Tibial artery (tissue), 4 donors: ENCODE results near the gene TRPM3.

Experiments used
- DNase-seq, 2 donors: peaks; one replicate each; pipeline ENCODE4 v3.0.0-alpha.2; 2019
- H3K27ac ChIP-seq, 2 donors: fragments of 200-600 bp; sonication (generic) in 1 of 2; 1 replicate in 1 of 2; 2 replicates in 1 of 2; pipeline ENCODE4 v1.5.1; 2018 to 2019; ENCODE audit warnings: mild to moderate bottlenecking in 1 of 2
- H3K27me3 ChIP-seq, 2 donors: fragments of 200-600 bp; sonication (generic) in 1 of 2; one replicate each; pipeline versions ENCODE4 v1.5.1 to v1.6.0; 2016 to 2019
- H3K36me3 ChIP-seq, 3 donors: fragments of 200-600 bp; sonication (generic) in 2 of 3; one replicate each; pipeline ENCODE4 v1.5.1; 2016 to 2019; ENCODE audit warnings: mild to moderate bottlenecking in 2 of 3
- H3K4me1 ChIP-seq, 4 donors: fragments of 200-600 bp; sonication (generic) in 2 of 4; 1 replicate in 3 of 4; 2 replicates in 1 of 4; pipeline ENCODE4 v1.5.1; 2016 to 2019
- H3K4me3 ChIP-seq, 2 donors: fragments of 200-600 bp; sonication (generic) in 1 of 2; 1 replicate in 1 of 2; 2 replicates in 1 of 2; pipeline ENCODE4 v1.5.1; 2018 to 2019; ENCODE audit warnings: mild to moderate bottlenecking in 2 of 2
- H3K9me3 ChIP-seq, 3 donors: fragments of 200-600 bp; sonication (generic) in 1 of 3; one replicate each; pipeline ENCODE4 v1.5.1; 2016 to 2019
- intact Hi-C: fragments of 100-400 bp; cut with DNase I; formaldehyde crosslinking; loops from one replicate; pipeline ENCODE4 v1.15.0; 2023; ENCODE audit warnings: low total_unique reads
- TF ChIP-seq, protein P1 (sequence below), 2 experiments: fragments of 200-600 bp in 1 of 2; fragments of 450-650 bp in 1 of 2; IDR thresholded peaks; one replicate each; pipeline ENCODE4 v1.5.1; 2017 to 2019; ENCODE audit warnings: antibody characterized with exemption in 2 of 2, mild to moderate bottlenecking in 1 of 2, moderate library complexity in 1 of 2

Gene TRPM3

DNA sequence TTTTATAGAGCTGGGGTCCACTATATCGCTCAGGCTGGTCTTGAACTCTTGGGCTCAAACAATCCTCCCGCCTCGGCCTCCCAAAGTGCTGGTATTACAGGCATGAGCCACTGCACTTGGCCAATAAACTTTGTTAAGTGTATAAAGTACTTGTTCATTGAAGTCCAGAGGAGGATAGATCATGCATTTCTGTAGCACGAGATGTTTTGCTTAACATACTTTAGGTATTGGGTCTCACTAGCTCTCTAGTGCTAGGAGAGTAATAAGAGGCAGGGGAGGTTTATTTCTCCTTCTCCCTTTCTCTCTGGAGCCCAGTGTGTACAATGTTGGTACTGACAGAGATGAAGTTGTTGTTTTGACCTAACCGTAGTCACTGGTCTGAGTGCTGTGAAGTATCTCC, 581.4 kb downstream of the TRPM3 start:
- intact Hi-C loops, result no loop called here
- no peak for DNase-seq
- Histone ChIP-seq H3K4me1 (peaks cover 0 to 20% (median 4%) of the 10 kb centered on the region in 4 donors), H3K4me3 (no peak overlapping the region), H3K9me3 (no peaks in the 10 kb centered on the region), H3K27ac (no peak overlapping the region), H3K27me3 (no peaks in the 10 kb centered on the region), H3K36me3 (no peaks in the 10 kb centered on the region)
- TF ChIP-seq, protein P1, sequence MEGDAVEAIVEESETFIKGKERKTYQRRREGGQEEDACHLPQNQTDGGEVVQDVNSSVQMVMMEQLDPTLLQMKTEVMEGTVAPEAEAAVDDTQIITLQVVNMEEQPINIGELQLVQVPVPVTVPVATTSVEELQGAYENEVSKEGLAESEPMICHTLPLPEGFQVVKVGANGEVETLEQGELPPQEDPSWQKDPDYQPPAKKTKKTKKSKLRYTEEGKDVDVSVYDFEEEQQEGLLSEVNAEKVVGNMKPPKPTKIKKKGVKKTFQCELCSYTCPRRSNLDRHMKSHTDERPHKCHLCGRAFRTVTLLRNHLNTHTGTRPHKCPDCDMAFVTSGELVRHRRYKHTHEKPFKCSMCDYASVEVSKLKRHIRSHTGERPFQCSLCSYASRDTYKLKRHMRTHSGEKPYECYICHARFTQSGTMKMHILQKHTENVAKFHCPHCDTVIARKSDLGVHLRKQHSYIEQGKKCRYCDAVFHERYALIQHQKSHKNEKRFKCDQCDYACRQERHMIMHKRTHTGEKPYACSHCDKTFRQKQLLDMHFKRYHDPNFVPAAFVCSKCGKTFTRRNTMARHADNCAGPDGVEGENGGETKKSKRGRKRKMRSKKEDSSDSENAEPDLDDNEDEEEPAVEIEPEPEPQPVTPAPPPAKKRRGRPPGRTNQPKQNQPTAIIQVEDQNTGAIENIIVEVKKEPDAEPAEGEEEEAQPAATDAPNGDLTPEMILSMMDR (IDR thresholded peaks at IDR 0.05), result no peak

DNA sequence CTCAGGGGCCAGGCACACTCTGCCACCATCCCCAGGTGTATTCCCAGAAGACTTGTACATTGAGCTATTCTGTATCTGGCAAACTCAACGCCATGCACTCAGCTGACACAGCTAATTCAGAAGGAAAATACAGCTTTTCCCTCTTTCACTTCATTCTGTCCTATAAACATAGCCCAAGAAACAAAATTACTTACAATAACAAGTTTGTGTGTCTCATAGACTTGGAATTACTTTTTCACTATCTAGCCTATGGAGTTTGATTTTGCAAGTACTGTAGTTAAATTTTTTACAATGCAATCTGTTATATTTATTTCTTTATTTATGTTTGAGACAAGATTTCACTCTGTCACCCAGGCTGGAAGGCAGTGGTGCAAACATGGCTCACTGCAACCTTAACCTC, 581.9 kb downstream of the TRPM3 start:
- TF ChIP-seq, protein P1 (IDR thresholded peaks at IDR 0.05), result no peak
- intact Hi-C loops, result no loop called here
- Histone ChIP-seq H3K9me3 (no peaks in the 10 kb centered on the region), H3K4me1 (peaks cover 0 to 25% (median 4%) of the 10 kb centered on the region in 4 donors), H3K27ac (no peak overlapping the region), H3K27me3 (no peaks in the 10 kb centered on the region), H3K36me3 (no peaks in the 10 kb centered on the region), H3K4me3 (no peak overlapping the region)
- DNase-seq, result no peak

DNA sequence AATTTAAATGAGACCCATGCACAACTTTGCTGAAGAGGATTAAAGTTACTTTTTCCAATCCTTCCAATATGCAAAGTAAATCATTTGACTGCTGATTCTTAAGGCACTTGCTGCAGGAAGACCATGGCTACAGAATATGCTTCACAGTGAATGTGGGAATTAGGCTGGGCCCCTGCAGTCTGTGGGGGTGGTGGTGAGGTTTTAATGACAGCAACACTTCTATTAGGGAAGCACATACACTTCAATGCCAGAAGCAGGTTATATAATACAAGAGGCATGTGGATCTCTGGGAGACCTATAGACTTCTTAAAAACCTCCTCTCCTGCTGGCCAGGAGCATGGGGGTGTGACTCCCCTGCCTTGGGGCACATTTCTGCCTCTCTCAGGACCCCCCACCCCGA, 582.4 kb downstream of the TRPM3 start:
- TF ChIP-seq, protein P1 (IDR thresholded peaks at IDR 0.05), result no peak
- H3K27me3 ChIP-seq, result no peaks in the 10 kb centered on the region
- H3K9me3 ChIP-seq, result no peaks in the 10 kb centered on the region
- no peak overlapping the region for H3K27ac ChIP-seq
- no peak for DNase-seq
- H3K36me3 ChIP-seq, result no peaks in the 10 kb centered on the region
- H3K4me1 ChIP-seq, result peaks cover 0 to 30% (median 4%) of the 10 kb centered on the region in 4 donors
- no peak overlapping the region for H3K4me3 ChIP-seq
- intact Hi-C loops, result no loop called here

DNA sequence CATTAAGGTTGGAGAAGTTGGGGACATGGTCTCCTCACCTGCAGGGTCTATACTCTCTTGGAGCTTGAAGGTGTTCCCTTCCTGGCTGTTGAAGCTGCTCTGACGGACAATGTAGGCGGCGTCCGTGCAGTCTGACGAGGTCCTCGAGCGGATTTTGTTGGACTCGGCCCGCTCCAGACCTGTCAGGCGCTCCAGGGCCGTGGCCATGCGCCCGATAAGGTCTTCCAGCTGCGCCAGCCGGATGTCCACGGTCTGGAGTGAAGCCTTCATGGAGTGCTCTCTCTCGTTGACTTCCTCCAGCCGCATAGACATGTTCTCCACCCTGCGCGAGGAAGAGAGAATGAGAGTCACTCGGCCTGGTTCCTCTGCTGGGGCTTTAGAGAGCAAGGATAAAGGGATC, 584.3 kb downstream of the TRPM3 start:
- H3K9me3 ChIP-seq, result no peaks in the 10 kb centered on the region
- H3K36me3 ChIP-seq, result no peaks in the 10 kb centered on the region
- intact Hi-C loops, result no loop called here
- no peak overlapping the region for H3K4me3 ChIP-seq
- TF ChIP-seq, protein P1 (IDR thresholded peaks at IDR 0.05), result no peak
- H3K27ac ChIP-seq, result no peak overlapping the region
- no peaks in the 10 kb centered on the region for H3K27me3 ChIP-seq
- no peak for DNase-seq
- peaks cover 0 to 24% (median 4%) of the 10 kb centered on the region in 4 donors for H3K4me1 ChIP-seq

DNA sequence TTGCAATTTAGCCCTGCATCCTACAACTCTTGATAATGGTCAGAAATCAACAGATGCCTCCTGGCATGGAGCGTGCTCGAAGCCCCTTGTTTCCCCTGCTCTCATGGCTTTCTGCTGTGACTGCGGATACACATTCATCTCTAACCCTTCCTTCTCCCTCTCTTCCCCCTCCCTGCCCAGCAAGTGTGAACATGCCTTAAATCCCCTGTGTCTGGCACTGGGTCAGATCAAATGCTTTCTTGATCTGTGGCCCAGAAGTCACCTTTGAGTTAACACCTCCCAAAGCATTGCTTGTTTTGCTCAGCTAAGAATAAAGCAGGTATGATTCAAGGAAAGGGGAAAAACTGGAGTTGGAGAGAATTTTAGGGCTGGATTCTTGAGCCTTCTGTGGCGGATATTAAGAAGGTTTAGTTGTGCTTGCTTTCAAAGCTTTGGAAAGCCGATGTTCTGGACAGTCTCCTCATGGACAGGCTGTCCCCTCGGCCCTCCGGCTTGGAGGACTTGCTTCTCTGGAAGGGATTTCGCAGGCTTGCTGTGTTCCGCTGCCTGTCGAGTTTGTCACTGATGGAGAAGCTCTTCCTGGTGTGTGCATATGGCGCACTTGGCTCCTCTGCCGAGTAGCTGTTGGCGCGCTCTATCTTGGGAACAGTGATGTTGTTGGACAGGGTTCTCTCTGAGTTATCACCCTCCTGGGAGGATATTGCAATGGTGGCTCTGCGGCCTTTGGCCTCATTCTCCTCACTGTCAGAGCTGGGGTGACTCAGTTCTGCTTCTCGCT, 585.7 kb downstream of the TRPM3 start:
- TF ChIP-seq, protein P1 (IDR thresholded peaks at IDR 0.05), result no peak

More for the DNA sequence above, 585.7 kb downstream of the TRPM3 start:
- H3K4me3 ChIP-seq, result no peak overlapping the region
- peaks cover 0 to 20% (median 4%) of the 10 kb centered on the region in 4 donors for H3K4me1 ChIP-seq
- DNase-seq, result peak in 1 of 2 donors; percentile 67
- no peaks in the 10 kb centered on the region for H3K9me3 ChIP-seq
- no peaks in the 10 kb centered on the region for H3K36me3 ChIP-seq
- intact Hi-C loops, result no loop called here
- H3K27me3 ChIP-seq, result no peaks in the 10 kb centered on the region
- H3K27ac ChIP-seq, result peak overlapping the region in 1 of 2 donors; percentile 0
